ENCODE data around the gene KIF4A.

KIF4A gene

DNA sequence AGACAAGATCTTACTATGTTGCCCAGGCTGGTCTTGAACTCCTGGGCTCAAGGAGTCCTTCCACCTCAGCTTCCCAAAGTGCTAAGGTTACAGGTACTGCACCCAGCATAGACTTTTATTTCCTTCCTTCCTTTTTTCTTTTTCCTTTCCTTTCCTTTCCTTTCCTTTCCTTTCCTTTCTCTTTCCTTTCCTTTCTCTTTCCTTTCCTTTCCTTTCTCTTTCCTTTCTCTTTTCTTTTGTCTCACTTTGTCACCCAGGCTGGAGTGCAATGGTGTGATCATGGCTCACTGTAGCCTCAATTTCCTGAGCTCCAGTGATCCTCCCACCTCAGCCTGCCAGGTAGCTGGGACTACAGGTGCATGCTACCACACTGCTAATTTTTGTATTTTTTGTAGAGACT lies 174.1 kb downstream of the KIF4A start:
- no peaks in the 10 kb centered on the region for H3K27me3 ChIP-seq
- TF ChIP-seq, protein P1, sequence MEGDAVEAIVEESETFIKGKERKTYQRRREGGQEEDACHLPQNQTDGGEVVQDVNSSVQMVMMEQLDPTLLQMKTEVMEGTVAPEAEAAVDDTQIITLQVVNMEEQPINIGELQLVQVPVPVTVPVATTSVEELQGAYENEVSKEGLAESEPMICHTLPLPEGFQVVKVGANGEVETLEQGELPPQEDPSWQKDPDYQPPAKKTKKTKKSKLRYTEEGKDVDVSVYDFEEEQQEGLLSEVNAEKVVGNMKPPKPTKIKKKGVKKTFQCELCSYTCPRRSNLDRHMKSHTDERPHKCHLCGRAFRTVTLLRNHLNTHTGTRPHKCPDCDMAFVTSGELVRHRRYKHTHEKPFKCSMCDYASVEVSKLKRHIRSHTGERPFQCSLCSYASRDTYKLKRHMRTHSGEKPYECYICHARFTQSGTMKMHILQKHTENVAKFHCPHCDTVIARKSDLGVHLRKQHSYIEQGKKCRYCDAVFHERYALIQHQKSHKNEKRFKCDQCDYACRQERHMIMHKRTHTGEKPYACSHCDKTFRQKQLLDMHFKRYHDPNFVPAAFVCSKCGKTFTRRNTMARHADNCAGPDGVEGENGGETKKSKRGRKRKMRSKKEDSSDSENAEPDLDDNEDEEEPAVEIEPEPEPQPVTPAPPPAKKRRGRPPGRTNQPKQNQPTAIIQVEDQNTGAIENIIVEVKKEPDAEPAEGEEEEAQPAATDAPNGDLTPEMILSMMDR (IDR thresholded peaks at IDR 0.05; ENCODE audit: low read depth, low read length) = no peak
- H3K36me3 ChIP-seq = no peaks in the 10 kb centered on the region
- H3K4me1 ChIP-seq = no peaks in the 10 kb centered on the region
- no peak overlapping the region for H3K4me3 ChIP-seq (ENCODE audit: low read depth, low read length)
- no peaks in the 10 kb centered on the region for H3K9me3 ChIP-seq
- DNase-seq = no peak

DNA sequence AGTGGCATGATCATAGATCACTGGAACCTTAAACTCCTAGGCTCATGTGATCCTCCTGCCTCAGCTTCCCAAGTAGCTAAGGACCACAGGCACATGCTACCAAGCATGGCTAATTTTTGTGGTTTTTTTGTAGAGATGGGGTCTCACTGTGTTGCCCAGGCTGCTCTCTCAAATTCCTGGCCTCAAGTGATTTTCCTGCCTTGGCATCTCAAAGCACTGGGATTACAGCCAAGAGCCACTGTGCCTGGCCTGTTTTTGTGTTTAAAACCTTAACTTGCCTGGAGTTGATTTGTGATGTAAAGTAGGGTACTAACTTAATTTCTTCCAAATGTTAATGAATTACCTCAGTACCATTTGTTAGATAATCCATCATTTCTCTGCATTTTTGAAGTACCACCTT lies 177.1 kb downstream of the KIF4A start:
- Histone ChIP-seq H3K36me3 (no peaks in the 10 kb centered on the region), H3K4me1 (no peaks in the 10 kb centered on the region), H3K27me3 (no peaks in the 10 kb centered on the region), H3K9me3 (no peaks in the 10 kb centered on the region), H3K4me3 (ENCODE audit: low read depth, low read length) (no peak overlapping the region)
- TF ChIP-seq, protein P1 (IDR thresholded peaks at IDR 0.05; ENCODE audit: low read depth, low read length) = no peak
- DNase-seq = no peak

DNA sequence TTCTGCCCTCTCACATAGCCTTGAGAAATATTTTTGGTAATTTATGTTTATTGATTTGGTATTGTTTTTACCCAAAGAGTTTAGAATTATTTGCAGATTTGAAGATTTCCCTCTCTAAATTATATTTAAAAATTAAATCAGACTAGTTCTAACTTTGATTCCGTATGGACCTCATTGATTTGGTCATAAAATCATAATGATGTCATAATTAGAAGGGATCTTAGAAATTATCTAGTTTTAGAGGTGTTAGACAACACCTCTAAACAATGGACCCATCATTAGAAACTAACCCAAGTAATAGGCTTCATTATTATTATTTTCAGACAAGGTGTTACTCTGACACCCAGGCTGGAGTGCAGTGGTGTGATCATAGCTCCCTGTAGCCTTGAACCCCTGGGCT lies 178.8 kb downstream of the KIF4A start:
- H3K4me1 ChIP-seq = no peaks in the 10 kb centered on the region
- no peaks in the 10 kb centered on the region for H3K36me3 ChIP-seq
- DNase-seq = no peak
- H3K9me3 ChIP-seq = no peaks in the 10 kb centered on the region
- H3K27me3 ChIP-seq = no peaks in the 10 kb centered on the region
- no peak overlapping the region for H3K4me3 ChIP-seq (ENCODE audit: low read depth, low read length)
- TF ChIP-seq, protein P1 (IDR thresholded peaks at IDR 0.05; ENCODE audit: low read depth, low read length) = no peak
